H1 (cell line): ENCODE measurements around the gene HEATR1.

Source experiments
- MAX ChIP-seq: IDR thresholded peaks from 2 replicates; pipeline ENCODE4 v1.6.1; 2012; ENCODE audit warnings: inconsistent platforms
- TAF1 ChIP-seq: IDR thresholded peaks from 2 replicates; pipeline ENCODE4 v1.6.1; 2011; ENCODE audit warnings: mild to moderate bottlenecking, low read depth, low read length
- TCF12 ChIP-seq: IDR thresholded peaks from 2 replicates; pipeline ENCODE4 v1.6.1; 2011; ENCODE audit warnings: low read depth, mild to moderate bottlenecking, low read length

- TF ChIP-seq TCF12, result no peak
- TF ChIP-seq TAF1, result no peak
- no peak for TF ChIP-seq MAX
Observed at GRCh38 chr1:236565530-236565929, 38.8 kb downstream of the HEATR1 start.
